Hematopoietic multipotent progenitor cell treated with erythropoietin and hydrocortisone succinate and interleukin-3 and kit ligand, for 6 days (in vitro differentiated cells): Measurements from ENCODE around the gene WFDC1.
A peak's percentile ranks its signal among the peaks of the same experiment; 100 is the strongest.

Source experiments
- DNase-seq: peaks from one replicate; pipeline ENCODE4 v3.0.0-alpha.2; 2015

Gene WFDC1

GRCh38 chr16:84274515-84274914, 20.2 kb upstream of the WFDC1 start:
- no peak for DNase-seq

DNA sequence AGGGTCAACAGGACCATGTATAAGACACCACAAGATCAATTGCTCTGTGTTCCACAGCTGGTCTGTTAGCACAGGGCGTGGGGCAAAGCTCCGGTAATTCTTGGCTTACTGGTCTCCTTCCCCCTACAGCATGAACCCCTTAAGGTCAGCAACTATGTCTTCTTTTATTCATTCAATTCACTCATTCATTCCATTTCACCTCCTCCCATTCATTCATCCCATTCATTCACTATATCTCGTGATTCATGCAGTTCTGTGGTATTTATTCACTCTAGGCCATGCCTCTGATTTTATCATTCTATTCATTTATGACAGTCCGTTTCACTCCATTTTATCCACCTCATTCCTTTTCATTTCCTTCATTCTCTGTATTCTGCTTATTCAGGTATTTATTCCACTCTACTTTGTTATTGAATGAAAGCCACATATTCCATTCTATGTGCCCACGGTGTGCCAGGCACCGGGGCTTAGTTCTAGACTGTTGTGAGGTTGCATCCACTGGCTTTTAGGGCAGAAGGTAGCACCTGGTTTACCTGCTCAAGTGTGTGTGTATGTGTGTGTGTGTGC, 19.0 kb upstream of the WFDC1 start:
- DNase-seq = no peak

DNA sequence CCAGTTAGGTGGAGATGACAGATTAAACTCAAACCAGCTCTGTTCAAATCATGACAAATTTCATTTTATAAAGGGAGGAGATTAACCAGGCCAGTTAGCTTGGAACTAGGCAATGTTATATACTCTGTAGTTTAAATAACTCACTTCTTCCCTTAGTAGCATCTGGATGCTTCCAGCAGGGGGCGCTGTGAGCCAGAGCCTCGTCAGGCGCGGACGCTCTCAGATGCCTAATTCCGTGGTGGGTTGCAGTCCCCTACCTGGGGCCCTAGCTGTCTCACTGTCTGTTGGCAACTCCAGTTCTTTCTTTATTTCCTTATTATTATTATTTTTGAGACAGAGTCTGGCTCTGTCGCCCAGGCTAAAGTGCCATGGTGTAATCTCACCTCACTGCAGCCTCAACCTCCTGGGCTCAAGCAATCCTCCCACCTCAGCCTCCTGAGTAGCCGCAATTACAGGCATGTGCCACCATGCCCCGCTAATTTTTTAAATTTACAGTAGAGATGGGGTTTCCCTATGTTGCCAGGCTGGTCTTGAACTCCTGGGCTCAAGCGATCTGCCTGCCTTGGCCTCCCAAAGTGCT, 17.3 kb upstream of the WFDC1 start:
- peak; percentile 82 for DNase-seq

GRCh38 chr16:84278333-84278732, 16.3 kb upstream of the WFDC1 start:
- no peak for DNase-seq

GRCh38 chr16:84278968-84279367, 15.7 kb upstream of the WFDC1 start:
- DNase-seq = no peak

DNA sequence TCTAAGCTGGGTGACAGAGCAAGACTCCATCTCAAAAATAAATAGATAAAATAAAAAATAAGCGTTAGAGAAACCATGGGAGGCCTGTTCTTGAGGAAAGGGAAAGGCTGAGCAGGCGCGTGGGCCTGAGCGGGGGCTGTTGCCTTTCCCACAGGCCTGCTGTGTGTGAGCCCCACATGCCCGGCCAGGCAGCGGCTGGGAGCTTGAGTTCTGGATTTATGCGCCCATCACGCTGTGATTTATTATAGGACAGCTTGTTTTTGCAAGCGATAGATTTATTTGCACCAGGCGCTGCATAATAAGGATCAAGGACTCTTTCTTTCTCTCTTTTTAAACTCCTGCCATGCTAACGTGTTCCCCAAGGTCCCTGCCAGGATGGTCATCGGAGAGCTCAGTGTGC, 14.8 kb upstream of the WFDC1 start:
- no peak for DNase-seq

DNA sequence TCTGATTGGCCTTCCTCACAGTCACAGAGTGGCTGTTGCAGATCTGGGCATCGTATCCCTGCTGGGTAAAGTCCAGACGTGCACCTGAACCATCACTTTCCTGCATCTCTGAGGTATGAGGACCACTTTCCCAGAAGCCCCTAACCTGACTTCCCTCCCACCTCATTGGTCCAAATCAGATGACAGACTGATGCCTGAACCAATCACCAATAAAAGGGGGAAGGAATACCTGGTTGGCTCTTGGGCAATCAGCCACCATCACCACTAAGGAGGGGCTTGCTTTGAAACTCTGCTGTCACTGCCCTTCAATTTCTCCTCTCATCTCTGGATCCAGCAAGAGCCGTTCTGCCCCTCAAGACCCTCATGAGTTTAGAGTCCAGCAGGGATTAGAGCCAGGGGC, 13.6 kb upstream of the WFDC1 start:
- peak; percentile 18 for DNase-seq

GRCh38 chr16:84282533-84282932, 12.1 kb upstream of the WFDC1 start:
- DNase-seq = no peak

- DNase-seq = no peak
Observed at GRCh38 chr16:84283314-84284153, 11.1 kb upstream of the WFDC1 start.

DNA sequence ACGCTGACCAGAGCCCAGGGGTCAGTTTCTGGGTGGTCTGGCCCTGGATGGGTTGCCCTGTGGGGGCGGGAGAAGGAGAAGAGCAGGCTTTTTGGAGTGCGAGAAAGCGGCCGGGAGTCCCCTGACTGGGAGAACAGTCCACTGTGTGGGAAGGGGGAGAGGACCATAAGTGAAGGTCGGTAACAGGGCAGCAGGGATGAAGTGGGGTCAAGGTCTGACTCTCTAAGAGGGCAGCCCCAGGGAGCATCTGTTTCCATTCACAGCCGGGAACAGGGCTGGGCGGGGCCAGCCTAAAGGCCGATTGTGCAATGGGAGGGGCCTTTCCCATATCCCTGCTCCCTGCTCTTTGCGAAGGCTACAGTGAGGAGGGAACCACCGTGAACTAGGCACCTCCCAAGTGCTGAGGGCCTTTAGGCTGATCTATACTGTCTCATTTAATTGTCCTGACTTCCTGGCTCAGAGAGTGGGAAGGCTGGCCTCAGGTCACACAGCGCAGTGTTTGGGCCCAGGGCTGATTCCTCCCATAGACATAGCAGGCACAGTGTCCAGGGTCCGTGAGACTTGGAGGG, 10.4 kb upstream of the WFDC1 start:
- DNase-seq = no peak

DNA sequence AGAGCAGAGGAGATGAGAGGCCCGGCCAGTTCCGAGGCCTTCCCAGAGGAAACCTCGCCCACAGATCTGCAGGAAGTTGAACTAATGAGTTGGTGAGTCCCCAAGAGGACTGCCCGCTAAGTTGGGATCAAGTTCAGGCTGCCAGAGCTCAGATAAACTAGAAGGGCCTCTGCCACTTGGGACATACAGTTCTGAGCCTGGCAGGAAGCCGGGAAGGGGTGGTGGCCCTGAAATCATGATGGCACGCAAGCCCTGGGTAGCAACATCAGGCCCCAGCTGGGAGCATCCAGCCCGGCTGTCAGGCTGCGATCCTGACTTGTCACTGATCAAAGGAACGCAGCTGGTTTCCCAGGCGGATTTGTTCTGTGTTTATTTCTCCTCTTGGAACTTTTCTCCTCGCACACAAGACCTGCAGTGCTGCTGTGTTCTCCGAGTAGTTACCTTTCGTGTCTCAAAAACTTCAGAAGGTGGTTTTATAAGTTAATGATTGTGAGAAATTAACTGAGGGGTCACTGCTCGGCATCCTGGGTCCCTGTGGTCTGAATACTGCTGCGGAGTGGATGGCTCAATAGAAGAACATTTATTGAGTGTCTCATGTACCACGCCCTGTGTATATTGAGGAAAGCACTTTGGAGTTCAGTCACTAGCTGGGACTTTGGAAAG, 8.0 kb upstream of the WFDC1 start:
- no peak for DNase-seq

GRCh38 chr16:84288902-84289301, 5.8 kb upstream of the WFDC1 start:
- no peak for DNase-seq

- no peak for DNase-seq
Observed at GRCh38 chr16:84291226-84291625, 3.5 kb upstream of the WFDC1 start.

GRCh38 chr16:84292011-84292410, 2.7 kb upstream of the WFDC1 start:
- DNase-seq = no peak

DNA sequence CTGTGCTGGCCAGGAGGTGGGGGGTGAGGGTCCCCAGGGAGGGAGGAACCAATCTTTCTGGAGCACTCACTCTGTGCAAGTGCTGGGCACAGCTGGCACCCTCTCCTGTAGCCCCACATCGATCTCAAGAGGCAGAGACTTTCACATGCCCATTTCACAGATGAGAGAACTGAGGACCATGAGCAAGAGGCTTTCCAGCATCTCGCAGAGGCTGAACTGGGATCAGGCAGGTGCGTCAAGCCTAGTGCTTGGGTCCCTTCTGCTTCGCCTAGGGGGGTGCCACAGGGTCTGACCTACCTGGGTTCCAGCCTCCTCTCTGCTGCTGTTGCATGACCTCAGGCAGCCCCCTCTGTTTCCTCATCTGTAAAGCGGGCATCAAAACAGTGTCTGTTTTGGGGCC, 1.3 kb upstream of the WFDC1 start:
- no peak for DNase-seq

DNA sequence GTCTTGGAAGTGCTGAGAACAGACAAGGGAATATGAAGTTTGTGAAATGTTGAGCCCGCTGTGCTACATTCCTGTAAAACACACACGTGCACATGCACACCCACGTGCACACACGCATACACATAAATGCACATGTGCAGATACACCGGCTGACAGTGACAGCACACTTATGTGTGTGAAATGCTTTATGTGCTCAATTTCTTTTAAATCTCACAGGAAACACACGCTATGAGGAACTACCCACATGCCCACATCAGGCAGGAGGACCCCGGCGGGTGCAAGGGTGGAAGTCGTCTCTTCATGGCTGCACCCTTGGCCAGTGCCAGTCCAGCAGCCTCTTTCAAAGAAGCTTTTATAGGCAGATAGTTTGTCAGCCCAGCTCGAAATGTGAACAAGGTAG, 561 bp upstream of the WFDC1 start:
- DNase-seq = peak; percentile 27

DNA sequence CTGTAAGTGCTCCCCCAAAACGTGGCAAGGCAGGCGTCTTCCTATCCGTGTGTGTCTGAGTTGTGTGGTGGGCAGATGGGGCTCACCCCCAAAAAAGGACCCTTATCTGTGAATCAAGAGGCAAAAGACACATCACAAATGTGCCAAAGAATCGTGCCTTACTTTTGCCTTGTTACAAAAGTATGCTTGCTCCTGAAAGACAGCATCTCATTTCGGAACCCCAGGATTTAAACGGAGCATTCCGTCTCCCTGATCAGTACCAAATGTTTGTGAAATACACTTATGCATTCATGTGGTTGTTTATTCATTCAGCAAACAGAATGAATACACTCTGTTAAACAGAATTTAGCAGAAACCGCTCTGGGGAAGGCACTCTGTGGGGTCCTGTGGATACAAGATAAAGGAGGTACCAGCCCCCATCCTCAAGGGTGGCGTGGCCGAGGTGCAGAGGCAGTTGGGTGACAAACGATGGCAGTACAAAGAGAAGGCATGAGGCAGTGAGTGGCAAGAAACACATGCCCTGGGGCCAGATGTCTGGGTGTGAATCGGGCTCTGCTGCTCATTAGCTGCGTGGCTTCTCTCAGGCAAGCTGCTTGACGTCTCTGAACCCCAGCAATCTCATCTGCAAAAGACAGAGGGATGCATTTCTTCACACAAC, 654 bp downstream of the WFDC1 start:
- DNase-seq = peak; percentile 28

DNA sequence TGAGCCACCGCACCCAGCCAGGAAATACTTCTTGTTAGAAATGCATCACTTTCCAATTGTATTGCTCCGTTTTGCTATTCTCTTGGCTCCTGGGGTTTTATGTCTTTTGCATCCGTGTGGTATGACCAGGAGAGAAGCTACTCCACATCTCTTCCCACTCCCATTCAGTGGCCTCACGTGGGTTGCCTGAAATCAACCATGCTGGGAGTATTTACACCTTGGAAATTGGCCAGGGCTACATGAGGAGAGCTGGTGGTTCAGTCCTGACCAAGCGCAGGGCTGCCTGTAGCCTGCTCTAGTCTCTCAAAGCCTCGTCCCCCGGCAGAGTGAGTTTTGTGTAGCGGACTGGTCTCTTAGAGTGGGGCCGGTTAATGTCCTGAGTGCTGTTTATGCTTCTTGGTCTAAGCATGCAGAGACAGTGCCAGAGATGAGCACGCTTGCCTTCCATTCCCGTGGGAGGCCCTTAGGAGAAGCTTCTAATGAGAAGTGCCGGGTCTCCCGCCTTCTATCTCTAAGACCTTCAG, 3.8 kb downstream of the WFDC1 start:
- DNase-seq = no peak

- DNase-seq = no peak
Observed at GRCh38 chr16:84299734-84300440, 5.2 kb downstream of the WFDC1 start.

- no peak for DNase-seq
Observed at GRCh38 chr16:84302111-84302954, 7.7 kb downstream of the WFDC1 start.

DNA sequence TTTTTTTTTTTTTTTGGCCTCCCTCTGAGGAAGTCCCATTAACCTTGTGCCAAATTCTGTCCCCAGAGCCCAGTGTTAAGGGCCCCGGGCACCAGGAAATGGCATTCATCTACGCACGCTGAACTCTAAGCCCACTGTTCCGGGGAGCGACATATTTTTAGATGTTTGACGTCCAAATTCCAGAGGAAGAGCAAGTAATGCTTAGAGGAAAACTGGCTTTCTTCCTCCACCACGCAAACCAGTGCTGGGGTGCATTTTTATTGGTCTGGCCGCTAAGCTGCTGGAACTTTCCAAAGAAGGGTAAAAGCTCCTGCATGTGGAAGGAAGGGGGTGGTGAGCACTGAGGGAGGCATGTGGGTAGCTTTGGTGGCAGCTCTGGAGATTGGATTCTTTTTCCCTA, 8.3 kb downstream of the WFDC1 start:
- no peak for DNase-seq
